IMR-90 (cell line): Measurements from ENCODE around the gene NBPF3. TPM values are rescaled to one million over a fixed set of nuclear protein-coding genes. Genes with fewer than 3 reads are reported as not detected.

Experiments
- ATAC-seq: fragments of 200-7000 bp; cut with Tn5 transposase; 2 replicates; pipeline ENCODE4 v1.9.1; 2020; ENCODE audit warnings: low read depth, mild to moderate bottlenecking, moderate library complexity
- BruUV-seq: library from RNA; stranded (reverse); fragments of 400-500 nt; replicated peaks from 2 replicates; lab custom pipeline; 2021; lab: Mats Ljungman, UMichigan
- CTCF ChIA-PET: fragments of 300-600 bp; formaldehyde crosslinking; extraction: SDS; loops from one replicate; lab custom pipeline; 2021; ENCODE audit warnings: antibody characterized with exemption; lab: Yijun Ruan, JAX
- POLR2A ChIA-PET: fragments of 300-600 bp; sonication (Branson Sonifier 250); formaldehyde crosslinking; loops from one replicate; lab custom pipeline; 2022; ENCODE audit warnings: antibody characterized with exemption; ENCODE audit not compliant: unreplicated experiment; lab: Charles Lee
- DNase-seq: peaks from one replicate; pipeline ENCODE4 v3.0.0; 2013
- H2AFZ ChIP-seq: replicated peaks from 2 replicates; pipeline ENCODE3; 2013; ENCODE audit warnings: low read length, mild to moderate bottlenecking; ENCODE audit not compliant: poor library complexity
- H2AK5ac ChIP-seq: 2 replicates; pipeline ENCODE4 v1.6.1; 2013; ENCODE audit warnings: low read depth, low read length, inconsistent platforms
- H2AK9ac ChIP-seq: replicated peaks from 2 replicates; pipeline ENCODE3; 2013; ENCODE audit warnings: mild to moderate bottlenecking, low read depth, low read length, moderate library complexity; ENCODE audit not compliant: poor library complexity
- H2BK120ac ChIP-seq: 2 replicates; pipeline ENCODE4 v1.6.1; 2013; ENCODE audit warnings: low read depth, low read length, inconsistent platforms
- H2BK15ac ChIP-seq: 3 replicates; pipeline ENCODE4 v1.6.1; 2013; ENCODE audit warnings: low read depth, low read length, inconsistent platforms
- H2BK20ac ChIP-seq: 2 replicates; pipeline ENCODE4 v1.6.1; 2013; ENCODE audit warnings: low read depth, mild to moderate bottlenecking, inconsistent platforms, low read length, moderate library complexity
- H2BK5ac ChIP-seq: 2 replicates; pipeline ENCODE4 v1.6.1; 2013; ENCODE audit warnings: mild to moderate bottlenecking, low read depth, low read length, inconsistent platforms; ENCODE audit not compliant: poor library complexity, severe bottlenecking
- H3K14ac ChIP-seq: replicated peaks from 2 replicates; pipeline ENCODE4 v1.6.1; 2013; ENCODE audit warnings: low read depth, low read length, inconsistent platforms
- H3K18ac ChIP-seq: 2 replicates; pipeline ENCODE4 v1.6.1; 2013; ENCODE audit warnings: low read depth, low read length, control low read depth
- H3K23ac ChIP-seq: 2 replicates; pipeline ENCODE4 v1.6.1; 2013; ENCODE audit warnings: low read depth, low read length, inconsistent platforms
- H3K27ac ChIP-seq: 2 replicates; pipeline ENCODE4 v1.5.1; 2013; ENCODE audit warnings: mild to moderate bottlenecking, control low read depth, low read length; ENCODE audit not compliant: insufficient read depth
- H3K27me3 ChIP-seq: 2 replicates; pipeline ENCODE4 v1.6.1; 2013; ENCODE audit warnings: low read length; ENCODE audit not compliant: control insufficient read depth, insufficient read depth
- H3K36me3 ChIP-seq: 2 replicates; pipeline ENCODE4 v1.6.1; 2013; ENCODE audit warnings: low read length, mixed read lengths; ENCODE audit not compliant: control insufficient read depth, insufficient read depth
- H3K4ac ChIP-seq: 2 replicates; pipeline ENCODE4 v1.6.1; 2013; ENCODE audit warnings: low read depth, low read length, inconsistent platforms
- H3K4me1 ChIP-seq: 2 replicates; pipeline ENCODE4 v1.6.1; 2013; ENCODE audit warnings: low read length, mixed read lengths; ENCODE audit not compliant: control insufficient read depth, insufficient read depth
- H3K4me2 ChIP-seq: 2 replicates; pipeline ENCODE4 v1.6.1; 2013; ENCODE audit warnings: low read depth, mild to moderate bottlenecking, control low read depth, low read length, moderate library complexity
- H3K4me3 ChIP-seq: 2 replicates; pipeline ENCODE4 v1.5.1; 2013; ENCODE audit warnings: low read depth, mild to moderate bottlenecking, control low read depth, low read length, moderate library complexity; ENCODE audit not compliant: insufficient read depth
- H3K56ac ChIP-seq: 2 replicates; pipeline ENCODE4 v1.6.1; 2013; ENCODE audit warnings: low read length, inconsistent platforms; ENCODE audit not compliant: insufficient read depth; ENCODE audit errors: extremely low read depth
- H3K79me1 ChIP-seq, 2 experiments: 2 replicates each; pipeline ENCODE4 v1.6.1; 2013; ENCODE audit warnings: low read length in 2 of 2, inconsistent platforms in 1 of 2, low read depth in 1 of 2
- H3K9ac ChIP-seq: 2 replicates; pipeline ENCODE4 v1.6.1; 2013; ENCODE audit warnings: low read depth, low read length, control low read depth
- H3K9me1 ChIP-seq: 2 replicates; pipeline ENCODE4 v1.6.1; 2013; ENCODE audit warnings: low read length, inconsistent platforms; ENCODE audit not compliant: insufficient read depth
- H3K9me3 ChIP-seq: 2 replicates; pipeline ENCODE4 v1.6.1; 2013; ENCODE audit warnings: low read length; ENCODE audit not compliant: control insufficient read depth, insufficient read depth
- H4K20me1 ChIP-seq: 2 replicates; pipeline ENCODE4 v1.6.1; 2013; ENCODE audit warnings: low read length, inconsistent platforms; ENCODE audit not compliant: insufficient read depth
- H4K5ac ChIP-seq: 2 replicates; pipeline ENCODE4 v1.6.1; 2013; ENCODE audit warnings: mild to moderate bottlenecking, low read depth, low read length, control low read depth
- H4K8ac ChIP-seq, 2 experiments: 2 replicates each; pipeline ENCODE4 v1.6.1; 2013; ENCODE audit warnings: low read depth in 2 of 2, low read length in 2 of 2, control low read depth in 1 of 2, inconsistent platforms in 1 of 2
- H4K91ac ChIP-seq: 2 replicates; pipeline ENCODE4 v1.6.1; 2013; ENCODE audit warnings: low read depth, low read length, inconsistent platforms; ENCODE audit not compliant: insufficient read depth
- BHLHE40 ChIP-seq: fragments of 150-350 bp; IDR thresholded peaks from 2 replicates; pipeline ENCODE4 v1.6.1; 2016; ENCODE audit warnings: mild to moderate bottlenecking, low read depth, low read length
- CEBPB ChIP-seq: IDR thresholded peaks from 2 replicates; pipeline ENCODE4 v1.6.1; 2012; ENCODE audit warnings: low read depth, low read length, improper control_type of control experiment
- CHD1 ChIP-seq: IDR thresholded peaks from 2 replicates; pipeline ENCODE4 v1.6.1; 2012; ENCODE audit warnings: low read depth, low read length, improper control_type of control experiment
- FOS ChIP-seq: fragments of 150-350 bp; IDR thresholded peaks from 2 replicates; pipeline ENCODE4 v1.6.1; 2016; ENCODE audit warnings: low read depth, low read length
- MAFK ChIP-seq: IDR thresholded peaks from 2 replicates; pipeline ENCODE4 v1.6.1; 2012; ENCODE audit warnings: low read depth, low read length, improper control_type of control experiment
- MAZ ChIP-seq: IDR thresholded peaks from 2 replicates; pipeline ENCODE4 v1.6.1; 2012; ENCODE audit warnings: low read depth, mild to moderate bottlenecking, low read length, improper control_type of control experiment, moderate library complexity, borderline replicate concordance
- MXI1 ChIP-seq: IDR thresholded peaks from 2 replicates; pipeline ENCODE4 v1.6.1; 2012; ENCODE audit warnings: low read depth, mild to moderate bottlenecking, low read length, moderate library complexity, borderline replicate concordance
- NFE2L2 ChIP-seq: fragments of 150-350 bp; IDR thresholded peaks from 2 replicates; pipeline ENCODE4 v1.6.1; 2016; ENCODE audit warnings: low read depth, mild to moderate bottlenecking, low read length
- POLR2A ChIP-seq: IDR thresholded peaks from 2 replicates; pipeline ENCODE4 v1.6.1; 2012; ENCODE audit warnings: mild to moderate bottlenecking, low read depth, low read length
- RAD21 ChIP-seq: IDR thresholded peaks from 2 replicates; pipeline ENCODE4 v1.6.1; 2012; ENCODE audit warnings: low read length, improper control_type of control experiment
- RCOR1 ChIP-seq: IDR thresholded peaks from 2 replicates; pipeline ENCODE4 v1.6.1; 2012; ENCODE audit warnings: mild to moderate bottlenecking, low read length, improper control_type of control experiment; ENCODE audit not compliant: insufficient replicate concordance
- RFX5 ChIP-seq: IDR thresholded peaks from 2 replicates; pipeline ENCODE4 v1.8.0; 2012; ENCODE audit warnings: low read depth, mild to moderate bottlenecking, low read length, moderate library complexity
- SMC3 ChIP-seq: fragments of 150-350 bp; IDR thresholded peaks from 2 replicates; pipeline ENCODE4 v1.6.1; 2016; ENCODE audit warnings: low read depth, mild to moderate bottlenecking, antibody characterized with exemption, low read length, moderate library complexity
- USF2 ChIP-seq: fragments of 150-350 bp; IDR thresholded peaks from 2 replicates; pipeline ENCODE4 v1.6.1; 2017; ENCODE audit warnings: mild to moderate bottlenecking, antibody characterized with exemption, low read length, low read depth
- WGBS, 2 experiments: methylation state at CpG; one replicate each; pipeline versions ENCODE4 v1.1.5 to v1.1.7; 2013; ENCODE audit warnings: missing lambda C conversion rate in 2 of 2; ENCODE audit not compliant: insufficient read length in 1 of 2; ENCODE audit errors: extremely low coverage in 2 of 2; 5-methylcytosine and 5-hydroxymethylcytosine counted together
- dilution Hi-C: fragments of 300-500 bp; cut with HindIII; formaldehyde crosslinking; loops from one replicate; pipeline ENCODE4 v1.14.3; 2018; ENCODE audit warnings: low sequenced_read_pairs; ENCODE audit not compliant: unreplicated experiment
- in situ Hi-C: fragments of 300-500 bp; cut with MboI; formaldehyde crosslinking; loops from 3 replicates; pipeline ENCODE4 v1.14.3; 2019; ENCODE audit warnings: low sequenced_read_pairs, inconsistent platforms, mixed read lengths
- intact Hi-C: fragments of 100-400 bp; cut with micrococcal nuclease; formaldehyde crosslinking; loops from 2 replicates; pipeline ENCODE4 v1.10.0; 2022
- polyA plus RNA-seq, 3 experiments: library from polyadenylated mRNA; depleted of rRNA; stranded (reverse); fragments of >200 nt; gene quantifications; 2 replicates each; pipeline ENCODE4 v1.2.3, GENCODE V29; 2012; ENCODE audit warnings: low replicate concordance in 1 of 3
- total RNA-seq: library from RNA; depleted of rRNA; stranded (reverse); fragments of >200 nt; gene quantifications from 2 replicates; pipeline ENCODE4 v1.2.3, GENCODE V29; 2012
- TF ChIP-seq, protein P1 (sequence below): conservative IDR thresholded peaks from 2 replicates; pipeline ENCODE4 v1.5.1; 2012; ENCODE audit warnings: mild to moderate bottlenecking, low read depth, low read length, improper control_type of control experiment
- TF ChIP-seq, protein P2 (sequence below): fragments of 150-350 bp; IDR thresholded peaks from 2 replicates; pipeline ENCODE4 v1.6.1; 2016; ENCODE audit warnings: low read depth, mild to moderate bottlenecking, low read length, moderate library complexity, borderline replicate concordance

The NBPF3 gene
- total and polyA plus RNA-seq, 2 of the 4 experiments (the other 2 are of a cell fraction) = 8.7 to 18.8 TPM

- no CpG with 5 or more reads among the region's 1 CpG for WGBS, 2 experiments
- BruUV-seq = no TSS peak
- Histone ChIP-seq H3K79me1 (peaks cover 10 to 31% of the 10 kb centered on the region in 2 experiments; a peak in 3 of 4 replicates), H3K9ac (no peak overlapping the region), H4K8ac (no peak overlapping the region), H2AFZ (no peak overlapping the region), H2AK5ac (no peak overlapping the region), H2BK120ac (no peak overlapping the region), H3K14ac (0 out of 2 replicates have a peak overlapping the region, but pooled peaks have one; percentile 59), H4K20me1 (no peaks in the 10 kb centered on the region), H3K9me3 (no peaks in the 10 kb centered on the region), H3K4me1 (peaks cover 12% of the 10 kb centered on the region), H3K18ac (no peak overlapping the region), H4K5ac (no peak overlapping the region), H3K4me3 (no peak overlapping the region), H3K27me3 (no peaks in the 10 kb centered on the region), H2BK20ac (no peak overlapping the region), H2AK9ac (no peak overlapping the region), H4K91ac (no peak overlapping the region), H3K4ac (no peak overlapping the region), H3K4me2 (no peak overlapping the region), H3K36me3 (peaks cover 7% of the 10 kb centered on the region; the same call in 1 of the 2 replicates), H2BK5ac (no peak overlapping the region), H3K56ac (no peak overlapping the region), H3K27ac (no peak overlapping the region), H3K23ac (no peak overlapping the region), H3K9me1 (peaks cover 16% of the 10 kb centered on the region), H2BK15ac (no peak overlapping the region)
- no peak for TF ChIP-seq RAD21
- no peak for TF ChIP-seq SMC3
- TF ChIP-seq POLR2A = no peak
- no peak for TF ChIP-seq CEBPB
- TF ChIP-seq MXI1 = no peak
- no peak for TF ChIP-seq BHLHE40
- TF ChIP-seq NFE2L2 = no peak
- TF ChIP-seq RCOR1 = no peak
- no peak for TF ChIP-seq MAZ
- TF ChIP-seq, protein P1, sequence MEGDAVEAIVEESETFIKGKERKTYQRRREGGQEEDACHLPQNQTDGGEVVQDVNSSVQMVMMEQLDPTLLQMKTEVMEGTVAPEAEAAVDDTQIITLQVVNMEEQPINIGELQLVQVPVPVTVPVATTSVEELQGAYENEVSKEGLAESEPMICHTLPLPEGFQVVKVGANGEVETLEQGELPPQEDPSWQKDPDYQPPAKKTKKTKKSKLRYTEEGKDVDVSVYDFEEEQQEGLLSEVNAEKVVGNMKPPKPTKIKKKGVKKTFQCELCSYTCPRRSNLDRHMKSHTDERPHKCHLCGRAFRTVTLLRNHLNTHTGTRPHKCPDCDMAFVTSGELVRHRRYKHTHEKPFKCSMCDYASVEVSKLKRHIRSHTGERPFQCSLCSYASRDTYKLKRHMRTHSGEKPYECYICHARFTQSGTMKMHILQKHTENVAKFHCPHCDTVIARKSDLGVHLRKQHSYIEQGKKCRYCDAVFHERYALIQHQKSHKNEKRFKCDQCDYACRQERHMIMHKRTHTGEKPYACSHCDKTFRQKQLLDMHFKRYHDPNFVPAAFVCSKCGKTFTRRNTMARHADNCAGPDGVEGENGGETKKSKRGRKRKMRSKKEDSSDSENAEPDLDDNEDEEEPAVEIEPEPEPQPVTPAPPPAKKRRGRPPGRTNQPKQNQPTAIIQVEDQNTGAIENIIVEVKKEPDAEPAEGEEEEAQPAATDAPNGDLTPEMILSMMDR = no peak
- no peak for TF ChIP-seq FOS
- no peak for TF ChIP-seq MAFK
- no peak for TF ChIP-seq USF2
- no peak for TF ChIP-seq CHD1
- TF ChIP-seq RFX5 = no peak
- TF ChIP-seq, protein P2, sequence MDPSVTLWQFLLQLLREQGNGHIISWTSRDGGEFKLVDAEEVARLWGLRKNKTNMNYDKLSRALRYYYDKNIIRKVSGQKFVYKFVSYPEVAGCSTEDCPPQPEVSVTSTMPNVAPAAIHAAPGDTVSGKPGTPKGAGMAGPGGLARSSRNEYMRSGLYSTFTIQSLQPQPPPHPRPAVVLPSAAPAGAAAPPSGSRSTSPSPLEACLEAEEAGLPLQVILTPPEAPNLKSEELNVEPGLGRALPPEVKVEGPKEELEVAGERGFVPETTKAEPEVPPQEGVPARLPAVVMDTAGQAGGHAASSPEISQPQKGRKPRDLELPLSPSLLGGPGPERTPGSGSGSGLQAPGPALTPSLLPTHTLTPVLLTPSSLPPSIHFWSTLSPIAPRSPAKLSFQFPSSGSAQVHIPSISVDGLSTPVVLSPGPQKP = no peak
- ATAC-seq (no peak), DNase-seq (no peak)
- in situ Hi-C loops = no loop called here
- intact Hi-C loops = no loop called here
- dilution Hi-C loops = no loop called here
- CTCF ChIA-PET = no interaction called here
- POLR2A ChIA-PET = no interaction called here
These were observed 17.7 kb downstream of the NBPF3 start for GRCh38 chr1:21457654-21458053.
